Raji (cell line): ENCODE measurements around the gene EEF1AKMT4.

Experiments used
- POLR2A ChIP-seq: IDR thresholded peaks from 2 replicates; pipeline ENCODE4 v1.6.1; 2011; ENCODE audit warnings: low read depth, low read length, control low read depth; ENCODE audit not compliant: insufficient read depth

The EEF1AKMT4 gene

DNA sequence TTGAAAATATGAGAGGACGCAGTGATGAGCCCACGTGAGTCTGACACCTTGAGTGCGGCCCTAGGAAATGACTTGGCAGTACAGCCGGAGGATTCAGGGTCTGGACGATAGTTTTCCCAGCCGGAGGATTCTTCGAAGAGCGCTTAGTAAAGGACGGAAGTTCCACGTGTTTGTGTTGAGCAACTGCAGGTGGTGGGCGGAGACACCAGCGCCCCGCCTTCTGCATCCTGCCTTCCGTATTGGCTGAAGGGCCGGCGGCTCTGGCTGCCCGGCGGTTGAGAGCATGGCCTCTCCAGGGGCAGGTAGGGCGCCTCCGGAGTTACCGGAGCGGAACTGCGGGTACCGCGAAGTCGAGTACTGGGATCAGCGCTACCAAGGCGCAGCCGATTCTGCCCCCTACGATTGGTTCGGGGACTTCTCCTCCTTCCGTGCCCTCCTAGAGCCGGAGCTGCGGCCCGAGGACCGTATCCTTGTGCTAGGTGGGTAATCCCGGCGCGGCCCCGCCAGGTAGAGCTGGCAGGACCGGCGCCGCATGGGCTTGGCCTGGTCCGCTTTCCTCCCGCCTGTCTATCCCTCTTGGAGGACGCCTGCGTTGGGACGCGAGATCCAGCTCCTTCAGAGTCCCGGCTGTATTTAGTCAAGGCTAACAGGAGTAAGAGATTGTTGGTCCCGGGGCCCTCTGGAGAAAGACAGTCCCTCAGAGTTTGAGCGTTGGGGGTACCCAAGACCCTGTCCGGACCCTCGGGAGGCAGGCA lies at the start of gene EEF1AKMT4:
TSS of gene EEF1AKMT4 (plus strand) at position 261 of the 755 bp plus-strand sequence. CDS start at position 284, 23 bp downstream.
- peak; percentile 83 for TF ChIP-seq POLR2A

DNA sequence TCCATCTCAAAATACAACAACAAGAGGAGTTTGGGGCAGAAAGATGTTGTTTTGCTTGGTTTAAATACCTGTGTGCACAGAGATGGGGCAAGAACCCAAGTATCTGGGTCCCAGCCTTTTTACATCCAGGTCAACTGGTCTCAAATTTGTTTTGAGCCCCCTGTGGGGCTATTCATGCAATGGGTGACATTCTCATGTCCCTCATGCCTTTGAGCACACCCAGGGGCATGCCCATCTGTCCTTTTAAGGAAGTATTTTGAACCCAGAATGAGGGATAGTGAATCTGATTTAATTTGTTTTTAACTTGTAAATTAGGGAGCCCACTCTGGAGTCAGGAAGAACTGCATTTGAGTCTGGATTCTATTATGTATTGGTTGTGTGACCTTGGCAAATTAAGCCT lies 48.6 kb upstream of the EEF1AKMT4 start:
- TF ChIP-seq POLR2A = no peak

DNA sequence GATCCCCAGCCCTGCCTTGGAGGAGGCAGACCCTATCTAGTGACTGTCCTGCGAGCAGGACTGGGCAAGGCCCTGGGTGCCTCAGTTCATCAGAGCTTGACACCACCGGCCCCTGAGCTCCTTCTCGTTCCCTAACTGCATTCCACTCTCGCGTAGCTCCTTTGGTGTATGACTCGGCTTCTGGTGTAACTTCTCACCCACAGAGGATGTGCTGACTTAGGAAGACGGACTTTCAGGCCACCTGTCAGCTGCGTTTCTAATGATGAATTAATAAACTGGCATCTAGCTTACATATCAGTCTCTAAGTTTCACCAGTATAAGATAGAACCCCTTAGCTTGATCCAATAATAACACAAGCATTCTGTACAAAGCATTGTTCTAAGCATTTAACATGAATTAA lies 45.9 kb upstream of the EEF1AKMT4 start:
- TF ChIP-seq POLR2A = no peak

DNA sequence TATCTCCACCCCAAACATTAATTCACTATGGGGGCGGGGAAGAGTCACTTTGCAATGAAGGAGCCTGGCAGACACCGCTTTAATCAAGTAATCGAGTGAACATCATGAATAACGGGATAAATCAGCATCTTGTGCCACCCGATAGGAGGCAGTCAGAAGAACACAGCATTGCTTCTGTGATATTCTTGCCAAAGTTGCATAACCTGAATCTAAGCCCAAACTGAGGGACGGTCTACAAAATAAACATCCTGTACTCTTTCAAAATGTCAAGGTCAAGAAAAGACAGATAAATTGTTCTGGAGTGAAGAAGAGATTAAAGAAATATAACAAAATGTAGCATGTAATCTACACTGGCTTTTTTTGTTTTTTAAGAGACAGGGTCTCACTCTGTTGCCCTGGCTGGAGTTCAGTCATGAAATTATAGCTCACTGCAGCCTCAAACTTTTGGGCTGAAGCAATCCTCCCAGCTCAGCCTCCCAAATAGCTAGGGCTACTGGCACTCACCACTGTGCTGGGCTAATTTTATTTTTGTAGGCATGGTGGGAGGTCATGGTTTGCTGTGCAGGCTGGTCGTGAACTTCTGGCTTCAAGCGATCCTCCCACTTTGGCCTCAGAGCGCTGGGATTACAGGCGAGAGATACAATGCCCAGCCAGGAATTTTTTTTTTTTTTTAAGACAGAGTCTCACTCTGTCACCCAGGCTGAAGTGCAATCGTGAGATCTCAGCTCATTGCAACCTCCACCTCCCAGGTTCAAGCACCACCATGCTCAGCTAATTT lies 40.1 kb upstream of the EEF1AKMT4 start:
- no peak for TF ChIP-seq POLR2A

DNA sequence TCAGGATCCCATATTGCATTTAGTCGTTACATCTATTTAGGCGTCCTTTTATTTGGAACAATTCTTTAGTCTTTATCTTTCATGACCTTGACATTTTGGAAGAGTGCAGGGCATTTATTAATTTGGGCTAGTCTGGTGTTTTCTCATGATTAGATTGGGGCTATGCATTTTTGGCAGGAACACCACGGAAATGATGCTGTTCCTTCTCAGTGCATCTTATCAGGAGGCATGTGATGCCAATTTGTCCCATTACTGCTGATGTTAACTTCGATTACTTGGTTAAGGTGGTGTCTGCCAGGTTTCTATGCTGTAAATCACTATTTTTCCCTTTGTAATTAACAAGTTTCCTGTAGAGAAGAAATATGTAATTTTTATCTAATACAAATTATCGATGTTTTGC lies 38.2 kb upstream of the EEF1AKMT4 start:
- TF ChIP-seq POLR2A = no peak

DNA sequence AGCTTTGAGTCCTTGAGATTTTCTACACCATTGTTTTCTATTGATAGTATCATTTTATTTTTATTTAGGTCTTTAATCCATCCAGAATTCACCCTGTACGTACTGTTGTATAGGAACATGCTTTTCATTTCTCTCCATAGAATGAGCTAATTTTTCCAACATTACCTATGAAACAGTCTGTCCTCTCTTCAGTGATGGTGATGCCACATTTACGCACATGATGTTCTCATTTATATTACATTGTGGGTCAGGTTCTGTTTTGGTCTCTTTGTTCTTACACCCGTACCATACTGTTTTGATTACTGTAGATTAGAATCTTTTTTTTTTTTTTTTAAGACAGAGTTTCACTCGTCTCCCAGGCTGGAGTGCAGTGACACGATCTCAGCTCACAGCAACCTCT lies 37.8 kb upstream of the EEF1AKMT4 start:
- no peak for TF ChIP-seq POLR2A

DNA sequence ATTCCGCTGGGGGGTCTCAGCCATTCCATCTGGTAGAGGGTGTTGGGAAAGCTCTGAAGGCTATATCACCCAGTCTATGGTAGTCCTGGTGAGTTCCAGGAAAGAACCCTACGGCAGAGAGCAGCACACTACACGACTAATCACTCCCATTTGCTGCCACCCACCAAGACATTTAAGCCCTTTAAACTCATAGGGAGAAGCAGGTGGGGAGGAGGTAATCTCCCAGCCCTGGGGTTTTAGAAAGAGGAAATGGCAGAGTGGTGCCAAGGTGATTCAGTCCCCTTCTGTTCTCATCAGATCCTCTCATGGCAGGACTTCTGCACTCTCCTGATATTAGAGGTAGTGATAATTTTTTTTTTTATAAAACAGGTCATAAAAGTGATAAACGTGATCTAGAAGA lies 30.7 kb upstream of the EEF1AKMT4 start:
- no peak for TF ChIP-seq POLR2A

DNA sequence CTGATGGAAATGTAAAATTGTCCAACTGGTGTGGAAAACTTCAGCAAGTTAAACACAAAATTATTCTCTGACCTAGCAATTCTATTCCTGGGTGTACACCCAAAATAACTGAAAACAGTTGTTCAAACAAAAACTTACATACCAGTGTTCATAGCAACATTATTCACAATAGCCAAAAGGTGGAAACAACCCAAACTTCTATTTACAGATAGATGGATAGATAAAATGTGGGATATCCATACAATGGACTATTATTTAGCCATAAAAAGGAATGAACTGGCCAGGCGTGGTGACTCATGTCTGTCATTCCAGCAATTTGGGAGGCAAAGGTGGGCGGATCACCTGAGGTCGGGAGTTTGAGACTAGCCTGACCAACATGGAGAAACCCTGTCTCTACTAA lies 27.0 kb upstream of the EEF1AKMT4 start:
- TF ChIP-seq POLR2A = no peak

DNA sequence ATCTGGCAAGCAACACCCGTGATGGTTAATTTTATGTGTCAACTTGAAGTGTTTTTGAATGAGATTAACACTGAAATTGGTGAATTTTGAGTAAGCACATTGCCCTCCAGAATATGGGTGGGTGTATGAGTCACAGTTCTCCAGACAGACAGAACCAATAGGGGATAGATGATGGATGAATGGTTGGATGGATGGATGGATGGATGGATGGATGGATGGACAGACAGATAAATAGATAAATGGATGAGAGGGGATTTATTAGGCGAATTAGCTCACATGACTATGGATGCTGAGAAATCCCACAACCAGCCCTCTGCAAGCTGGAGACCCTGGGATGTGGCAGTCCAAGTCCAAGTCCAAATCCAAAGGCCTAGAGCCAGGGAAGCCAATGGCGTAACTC lies 25.5 kb upstream of the EEF1AKMT4 start:
- no peak for TF ChIP-seq POLR2A

DNA sequence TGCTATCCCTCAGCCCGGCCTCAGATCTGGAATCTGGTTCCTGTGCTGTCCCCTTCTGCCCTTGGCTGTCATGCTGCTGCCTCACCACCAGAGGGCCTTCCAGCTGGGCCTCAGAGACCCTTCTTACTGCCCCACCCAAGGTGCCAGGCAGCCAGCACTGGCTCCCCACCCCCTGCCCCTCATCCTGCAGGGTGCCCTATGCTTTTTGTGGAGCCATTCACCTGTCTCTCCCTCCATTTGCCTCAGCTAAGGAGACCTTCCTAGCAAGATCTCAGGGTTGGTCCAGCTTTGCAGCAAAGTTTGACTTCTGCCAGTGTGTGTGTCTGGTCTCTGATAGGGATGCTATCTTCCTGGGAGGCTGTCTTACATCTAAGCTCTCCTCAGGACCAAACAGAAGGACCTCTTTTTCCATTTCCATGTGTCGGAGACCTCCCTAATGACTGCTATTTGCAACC lies 22.0 kb upstream of the EEF1AKMT4 start:
- TF ChIP-seq POLR2A = no peak

DNA sequence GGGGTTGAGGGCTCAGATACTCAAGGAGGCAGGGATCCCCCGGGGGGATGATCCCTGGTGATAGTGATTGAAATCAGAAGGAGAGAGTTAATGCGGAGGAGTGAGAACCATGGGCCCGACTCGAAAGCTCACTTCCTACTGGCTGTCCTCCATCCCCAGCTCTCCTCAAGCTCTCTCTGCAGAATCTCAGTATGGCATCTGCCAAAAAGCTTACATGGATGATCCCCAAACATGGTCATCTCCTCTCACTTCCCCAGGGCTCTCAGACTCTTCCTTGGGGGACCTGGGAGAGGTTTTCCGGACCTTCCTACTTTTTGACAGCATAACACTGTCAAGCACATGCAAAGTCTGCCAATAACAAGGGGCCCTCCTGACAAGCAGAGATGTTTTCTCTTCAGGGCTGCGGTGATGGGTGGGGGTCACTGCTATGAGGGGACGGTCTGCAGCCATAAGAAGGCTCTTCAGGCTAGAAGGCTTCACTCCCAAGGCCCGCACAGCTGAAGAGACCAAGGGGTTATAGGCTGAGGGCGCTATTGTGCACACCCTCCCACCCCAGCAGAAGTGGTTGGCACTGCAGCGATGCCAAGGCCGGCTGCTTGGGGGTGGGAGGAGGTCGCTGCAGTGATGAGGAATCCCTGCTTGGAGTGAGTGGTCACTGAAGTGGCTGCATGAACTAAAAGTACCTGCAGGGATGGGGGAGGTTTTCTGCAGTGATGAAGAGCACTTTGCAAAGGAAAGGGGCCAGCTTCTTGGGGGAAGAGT lies 20.9 kb upstream of the EEF1AKMT4 start:
- no peak for TF ChIP-seq POLR2A

DNA sequence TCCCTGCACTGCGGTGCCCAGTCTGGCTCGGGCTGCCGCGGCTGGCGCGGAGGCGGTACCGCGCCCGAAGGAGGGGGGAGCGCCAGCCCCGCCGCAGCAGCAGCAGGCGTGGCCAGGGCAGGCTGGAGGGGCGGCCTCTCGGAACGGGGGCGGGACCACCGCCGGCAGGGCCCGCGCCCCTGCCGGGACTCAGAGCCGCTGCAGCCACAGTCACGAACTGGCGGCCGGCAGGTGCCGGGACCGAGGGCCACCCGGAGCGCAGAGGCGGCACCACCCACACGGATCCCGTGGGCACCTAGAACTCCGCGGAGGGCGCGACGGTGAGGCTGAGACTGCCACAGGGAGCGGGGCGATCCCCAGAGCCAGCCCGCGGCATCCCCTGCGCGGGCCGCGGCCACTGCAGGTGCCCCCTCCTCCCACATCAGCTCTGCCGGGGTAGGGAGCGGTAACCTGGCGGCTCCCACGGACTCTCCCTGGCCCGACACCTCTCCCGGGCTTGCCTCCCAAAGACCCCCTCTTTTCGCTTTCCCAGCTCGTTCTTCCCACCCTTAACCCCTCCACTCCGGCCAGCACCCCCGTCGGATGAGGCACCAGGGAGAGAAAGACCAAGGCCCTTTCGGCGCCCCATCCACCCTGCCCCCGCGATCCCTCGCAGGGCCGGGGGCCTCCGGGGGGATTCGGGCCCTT lies 19.9 kb upstream of the EEF1AKMT4 start, which contains the start of gene VWA5B2:
TSS of gene VWA5B2 (plus strand) at position 192 of the 687 bp plus-strand sequence. CDS start 944 bp downstream, outside the sequence.
- TF ChIP-seq POLR2A = no peak

DNA sequence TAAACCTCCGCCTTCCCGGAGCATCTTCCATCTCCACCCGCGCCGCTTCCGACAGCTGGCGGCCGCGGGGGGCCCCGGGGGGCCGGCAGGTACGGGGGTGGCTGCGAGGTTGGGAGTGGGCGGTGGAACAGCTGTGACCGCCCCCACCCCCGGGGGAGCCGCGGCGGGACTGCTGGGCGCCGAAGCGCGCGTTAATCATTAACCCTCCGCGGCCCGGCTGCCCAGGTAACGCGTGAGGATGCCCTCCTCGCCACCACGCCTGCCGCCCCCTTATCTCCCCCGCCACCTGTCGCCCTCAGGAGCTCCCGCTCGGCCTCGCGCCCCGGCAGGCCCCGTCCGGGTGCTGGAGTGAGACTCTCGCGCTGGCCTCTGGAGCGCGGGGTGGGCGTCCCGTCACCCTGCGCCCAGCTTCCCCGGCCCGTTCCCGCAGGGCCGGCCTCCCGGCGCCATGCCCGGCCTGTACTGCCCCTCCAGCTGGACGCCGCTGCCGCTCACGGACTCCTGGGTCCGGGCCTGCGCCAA lies 19.3 kb upstream of the EEF1AKMT4 start:
- TF ChIP-seq POLR2A = no peak
